Panc1 (cell line): ENCODE results near the gene ZNF736.

ENCODE experiments used
- CTCF ChIP-seq: fragments of 450-650 bp; IDR thresholded peaks from 2 replicates; pipeline ENCODE4 v1.5.1; 2017; ENCODE audit warnings: mild to moderate bottlenecking
- POLR2AphosphoS5 ChIP-seq: IDR thresholded peaks from 2 replicates; pipeline ENCODE4 v1.6.1; 2012; ENCODE audit warnings: mild to moderate bottlenecking, low read depth, low read length, moderate library complexity
- SIN3A ChIP-seq: IDR thresholded peaks from 2 replicates; pipeline ENCODE4 v1.6.1; 2012; ENCODE audit warnings: low read depth, mild to moderate bottlenecking, low read length, moderate library complexity, borderline replicate concordance; ENCODE audit not compliant: insufficient read depth
- TCF7L2 ChIP-seq: IDR thresholded peaks from 2 replicates; pipeline ENCODE4 v1.6.1; 2011; ENCODE audit warnings: mild to moderate bottlenecking, low read depth, low read length, inconsistent platforms
- TF ChIP-seq, protein P1 (sequence below), 2 experiments: IDR thresholded peaks; 2 replicates each; pipeline ENCODE4 v1.6.1; 2011 to 2012; ENCODE audit warnings: low read depth in 2 of 2, control low read depth in 1 of 2, low read length in 1 of 2, mild to moderate bottlenecking in 1 of 2, moderate library complexity in 1 of 2; ENCODE audit not compliant: insufficient read depth in 1 of 2

- TF ChIP-seq SIN3A = no peak
- no peak for TF ChIP-seq CTCF
- TF ChIP-seq, protein P1, sequence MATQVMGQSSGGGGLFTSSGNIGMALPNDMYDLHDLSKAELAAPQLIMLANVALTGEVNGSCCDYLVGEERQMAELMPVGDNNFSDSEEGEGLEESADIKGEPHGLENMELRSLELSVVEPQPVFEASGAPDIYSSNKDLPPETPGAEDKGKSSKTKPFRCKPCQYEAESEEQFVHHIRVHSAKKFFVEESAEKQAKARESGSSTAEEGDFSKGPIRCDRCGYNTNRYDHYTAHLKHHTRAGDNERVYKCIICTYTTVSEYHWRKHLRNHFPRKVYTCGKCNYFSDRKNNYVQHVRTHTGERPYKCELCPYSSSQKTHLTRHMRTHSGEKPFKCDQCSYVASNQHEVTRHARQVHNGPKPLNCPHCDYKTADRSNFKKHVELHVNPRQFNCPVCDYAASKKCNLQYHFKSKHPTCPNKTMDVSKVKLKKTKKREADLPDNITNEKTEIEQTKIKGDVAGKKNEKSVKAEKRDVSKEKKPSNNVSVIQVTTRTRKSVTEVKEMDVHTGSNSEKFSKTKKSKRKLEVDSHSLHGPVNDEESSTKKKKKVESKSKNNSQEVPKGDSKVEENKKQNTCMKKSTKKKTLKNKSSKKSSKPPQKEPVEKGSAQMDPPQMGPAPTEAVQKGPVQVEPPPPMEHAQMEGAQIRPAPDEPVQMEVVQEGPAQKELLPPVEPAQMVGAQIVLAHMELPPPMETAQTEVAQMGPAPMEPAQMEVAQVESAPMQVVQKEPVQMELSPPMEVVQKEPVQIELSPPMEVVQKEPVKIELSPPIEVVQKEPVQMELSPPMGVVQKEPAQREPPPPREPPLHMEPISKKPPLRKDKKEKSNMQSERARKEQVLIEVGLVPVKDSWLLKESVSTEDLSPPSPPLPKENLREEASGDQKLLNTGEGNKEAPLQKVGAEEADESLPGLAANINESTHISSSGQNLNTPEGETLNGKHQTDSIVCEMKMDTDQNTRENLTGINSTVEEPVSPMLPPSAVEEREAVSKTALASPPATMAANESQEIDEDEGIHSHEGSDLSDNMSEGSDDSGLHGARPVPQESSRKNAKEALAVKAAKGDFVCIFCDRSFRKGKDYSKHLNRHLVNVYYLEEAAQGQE (IDR thresholded peaks at IDR 0.05; ENCODE audit: insufficient read depth in 1 of 2, low read depth in 2 of 2, low read length in 1 of 2) = no peak
- no peak for TF ChIP-seq TCF7L2
- TF ChIP-seq POLR2AphosphoS5 = no peak
Measured at GRCh38 chr7:64314566-64314965, 805 bp downstream of the ZNF736 start.
